ENCODE data around the gene CDKN3.

GRCh38 chr14:54467280-54467679 lies 70.5 kb downstream of the CDKN3 start:
- TF ChIP-seq EZH2 (IDR thresholded peaks at IDR 0.05) (no peak), POLR2AphosphoS5 (IDR thresholded peaks at IDR 0.05; ENCODE audit: borderline replicate concordance, low read depth, low read length) (no peak)

Data from SK-N-MC (cell line).